OCI-LY7 (cell line): ENCODE data around the gene ZNF423.

Source experiments
- CTCF ChIP-seq: fragments of 200-600 bp; sonication (generic); conservative IDR thresholded peaks from 2 replicates; pipeline ENCODE4 v1.5.1; 2014; ENCODE audit warnings: mild to moderate bottlenecking, antibody characterized with exemption, low read length, moderate library complexity, mixed read lengths
- EZH2phosphoT487 ChIP-seq: fragments of 200-600 bp; sonication (generic); IDR thresholded peaks from 2 replicates; pipeline ENCODE4 v1.6.1; 2018; ENCODE audit warnings: low read depth, borderline replicate concordance, mild to moderate bottlenecking, mixed run types, antibody characterized with exemption, low read length, moderate library complexity, mixed read lengths

GRCh38 chr16:49793244-49793643, 62.7 kb downstream of the ZNF423 start:
- no peak for TF ChIP-seq EZH2phosphoT487
- no peak for TF ChIP-seq CTCF
